Smooth muscle cell (in vitro differentiated cells): ENCODE data around the gene SERINC5. TPM values are rescaled to one million over a fixed set of nuclear protein-coding genes. Genes with fewer than 3 reads are reported as not detected.
A peak's percentile ranks its signal among the peaks of the same experiment; 100 is the strongest.
"Not testable (repeated sequence)": the region's sequence is repeated elsewhere in the genome, so short reads cannot be mapped to it uniquely, and the experiment has no call there.

Experiments used
- DNase-seq: peaks from one replicate; lab custom pipeline; 2025; ENCODE audit not compliant: unreplicated experiment; lab: John Stamatoyannopoulos, UW
- H2AFZ ChIP-seq: fragments of 200-600 bp; sonication (generic); 2 replicates; pipeline ENCODE4 v1.6.0; 2016; ENCODE audit warnings: antibody characterized with exemption, low read depth, mild to moderate bottlenecking
- H3F3A ChIP-seq: fragments of 200-600 bp; sonication (generic); 2 replicates; pipeline ENCODE4 v1.6.0; 2017; ENCODE audit warnings: antibody characterized with exemption, low read depth
- H3K27ac ChIP-seq: fragments of 200-600 bp; sonication (generic); 2 replicates; pipeline ENCODE4 v1.5.1; 2016; ENCODE audit warnings: low read depth, mild to moderate bottlenecking
- H3K27me3 ChIP-seq: fragments of 200-600 bp; sonication (generic); 2 replicates; pipeline ENCODE4 v1.6.1; 2016; ENCODE audit warnings: low read depth, mild to moderate bottlenecking
- H3K36me3 ChIP-seq: fragments of 200-600 bp; sonication (generic); 2 replicates; pipeline ENCODE4 v1.5.1; 2016; ENCODE audit warnings: low read depth
- H3K4me1 ChIP-seq: fragments of 200-600 bp; sonication (generic); 2 replicates; pipeline ENCODE4 v1.5.1; 2016; ENCODE audit warnings: low read depth
- H3K4me2 ChIP-seq: fragments of 200-600 bp; sonication (generic); 2 replicates; pipeline ENCODE4 v1.6.0; 2016; ENCODE audit warnings: mild to moderate bottlenecking
- H3K4me3 ChIP-seq: fragments of 200-600 bp; sonication (generic); 2 replicates; pipeline ENCODE4 v1.5.1; 2016; ENCODE audit warnings: mild to moderate bottlenecking
- H3K79me2 ChIP-seq: fragments of 200-600 bp; sonication (generic); 2 replicates; pipeline ENCODE4 v1.6.0; 2016; ENCODE audit warnings: low read depth, mild to moderate bottlenecking
- H3K9ac ChIP-seq: fragments of 200-600 bp; sonication (generic); 2 replicates; pipeline ENCODE4 v1.6.0; 2016; ENCODE audit warnings: low read depth
- H3K9me3 ChIP-seq: fragments of 200-600 bp; sonication (generic); replicated peaks from 2 replicates; pipeline ENCODE4 v1.5.1; 2016; ENCODE audit warnings: low read depth
- H4K20me1 ChIP-seq: fragments of 200-600 bp; sonication (generic); 2 replicates; pipeline ENCODE4 v1.6.0; 2016; ENCODE audit warnings: low read depth
- WGBS: methylation state at CpG from one replicate; pipeline ENCODE4 v1.1.7; 2016; ENCODE audit warnings: low lambda C conversion rate; 5-methylcytosine and 5-hydroxymethylcytosine counted together
- polyA plus RNA-seq: library from polyadenylated mRNA; unstranded; fragments of >200 nt; fragmentation: Nextera tagmentation; extraction: Ambion mirVana; gene quantifications from 2 replicates; pipeline ENCODE4 v1.2.1, GENCODE V29; 2016
- total RNA-seq: library from RNA; depleted of rRNA; stranded (reverse); fragments of >200 nt; gene quantifications from 2 replicates; pipeline ENCODE4 v1.2.3, GENCODE V29; 2014
- TF ChIP-seq, protein P1 (sequence below): fragments of 200-600 bp; sonication (generic); IDR thresholded peaks from 2 replicates; pipeline ENCODE4 v1.5.1; 2017; ENCODE audit warnings: borderline replicate concordance, mild to moderate bottlenecking, antibody characterized with exemption; ENCODE audit not compliant: insufficient read depth, poor library complexity, severe bottlenecking

SERINC5 gene
- total and polyA plus RNA-seq, 2 experiments from 2014 or later, result 4.5 to 37.0 TPM

DNA sequence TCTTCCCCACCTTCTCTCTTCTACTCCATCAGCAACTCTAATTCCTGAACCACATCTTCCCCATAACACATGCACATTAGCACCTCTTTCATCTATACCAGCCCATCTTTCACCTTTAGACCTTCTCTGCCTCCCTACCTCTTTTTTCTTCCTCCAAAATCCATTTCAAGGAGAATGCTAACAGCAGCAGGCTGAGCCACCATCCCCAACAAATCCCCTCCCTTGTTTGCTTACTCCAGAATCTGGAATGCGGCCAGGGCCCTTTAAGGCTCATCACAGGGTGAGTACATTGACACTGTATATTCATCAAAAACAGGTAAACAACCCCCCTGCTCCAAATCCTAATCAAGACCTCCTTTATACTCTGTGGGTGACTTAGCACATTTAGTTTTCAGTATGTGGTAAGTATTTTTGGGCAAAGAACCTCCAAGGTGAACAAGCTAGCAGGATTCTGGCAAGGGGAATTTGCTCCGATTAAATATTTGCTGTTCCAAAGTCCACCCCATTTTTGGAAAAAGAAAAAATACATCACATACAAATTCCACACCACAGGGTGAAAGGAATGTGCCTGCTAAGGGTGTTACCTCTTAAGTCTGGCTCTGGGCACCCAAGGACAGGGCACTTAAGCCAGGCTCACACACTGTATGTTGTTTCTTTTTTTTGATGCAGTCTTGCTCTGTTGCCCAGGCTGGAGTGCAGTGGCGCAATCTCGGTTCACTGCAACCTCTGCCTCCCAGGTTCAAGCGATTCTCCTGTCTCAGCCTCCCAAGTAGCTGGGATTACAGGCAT lies 71.4 kb downstream of the SERINC5 start:
- no peak for DNase-seq
- no peaks in the 10 kb centered on the region for H3K9me3 ChIP-seq

DNA sequence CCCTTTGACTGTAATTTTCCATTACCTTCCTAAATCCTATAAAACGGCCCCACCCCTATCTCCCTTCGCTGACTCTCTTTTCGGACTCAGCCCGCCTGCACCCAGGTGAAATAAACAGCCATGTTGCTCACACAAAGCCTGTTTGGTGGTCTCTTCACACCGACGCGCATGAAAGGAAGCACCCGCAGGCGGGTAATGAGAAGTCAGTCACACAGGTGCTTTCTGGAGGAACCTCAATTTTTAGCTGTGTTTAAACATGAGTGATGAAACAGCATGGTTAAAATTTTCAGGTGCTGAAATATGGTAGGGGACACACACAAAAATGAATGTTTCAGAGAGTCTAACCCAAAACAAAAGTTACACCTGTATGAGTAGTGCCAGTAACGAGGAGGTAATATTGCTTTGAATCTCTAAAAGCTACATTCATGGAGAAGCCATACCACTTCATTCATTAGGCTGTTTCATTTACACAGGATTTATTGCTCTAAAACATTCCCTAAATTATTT lies 72.1 kb downstream of the SERINC5 start:
- DNase-seq, H3K4me2 ChIP-seq, H3K9ac ChIP-seq, H3K9me3 ChIP-seq, H3K27me3 ChIP-seq, H3K4me3 ChIP-seq, H2AFZ ChIP-seq, H3K36me3 ChIP-seq: not testable (repeated sequence)
- Histone ChIP-seq H3F3A (peaks cover 18% of the 10 kb centered on the region), H4K20me1 (peaks cover 25% of the 10 kb centered on the region), H3K79me2 (peaks cover 53% of the 10 kb centered on the region), H3K4me1 (peaks cover 55% of the 10 kb centered on the region), H3K27ac (peak overlapping the region; percentile 20)
- 61% methylated on average over 9 of the region's 10 CpGs for WGBS

More for the DNA sequence above, 71.4 kb downstream of the SERINC5 start:
- H3K27me3 ChIP-seq, result no peaks in the 10 kb centered on the region
- peaks cover 25% of the 10 kb centered on the region for H4K20me1 ChIP-seq
- TF ChIP-seq, protein P1, sequence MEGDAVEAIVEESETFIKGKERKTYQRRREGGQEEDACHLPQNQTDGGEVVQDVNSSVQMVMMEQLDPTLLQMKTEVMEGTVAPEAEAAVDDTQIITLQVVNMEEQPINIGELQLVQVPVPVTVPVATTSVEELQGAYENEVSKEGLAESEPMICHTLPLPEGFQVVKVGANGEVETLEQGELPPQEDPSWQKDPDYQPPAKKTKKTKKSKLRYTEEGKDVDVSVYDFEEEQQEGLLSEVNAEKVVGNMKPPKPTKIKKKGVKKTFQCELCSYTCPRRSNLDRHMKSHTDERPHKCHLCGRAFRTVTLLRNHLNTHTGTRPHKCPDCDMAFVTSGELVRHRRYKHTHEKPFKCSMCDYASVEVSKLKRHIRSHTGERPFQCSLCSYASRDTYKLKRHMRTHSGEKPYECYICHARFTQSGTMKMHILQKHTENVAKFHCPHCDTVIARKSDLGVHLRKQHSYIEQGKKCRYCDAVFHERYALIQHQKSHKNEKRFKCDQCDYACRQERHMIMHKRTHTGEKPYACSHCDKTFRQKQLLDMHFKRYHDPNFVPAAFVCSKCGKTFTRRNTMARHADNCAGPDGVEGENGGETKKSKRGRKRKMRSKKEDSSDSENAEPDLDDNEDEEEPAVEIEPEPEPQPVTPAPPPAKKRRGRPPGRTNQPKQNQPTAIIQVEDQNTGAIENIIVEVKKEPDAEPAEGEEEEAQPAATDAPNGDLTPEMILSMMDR, result no peak
- no peak overlapping the region for H3K4me2 ChIP-seq
- H2AFZ ChIP-seq, result no peak overlapping the region
- H3K4me3 ChIP-seq, result no peak overlapping the region
- peaks cover 18% of the 10 kb centered on the region for H3F3A ChIP-seq
- no peaks in the 10 kb centered on the region for H3K36me3 ChIP-seq
- H3K9ac ChIP-seq, result no peak overlapping the region
- H3K4me1 ChIP-seq, result peaks cover 60% of the 10 kb centered on the region
- WGBS, result 59% methylated on average over 5 of the region's 5 CpGs
- H3K27ac ChIP-seq, result peak overlapping the region; percentile 20
- H3K79me2 ChIP-seq, result peaks cover 55% of the 10 kb centered on the region

- H3K27me3 ChIP-seq, result no peaks in the 10 kb centered on the region
- H3K27ac ChIP-seq, result peak overlapping the region; percentile 36
- H3K36me3 ChIP-seq, result no peaks in the 10 kb centered on the region
- peaks cover 18% of the 10 kb centered on the region for H3F3A ChIP-seq
- no peak for DNase-seq
- no peaks in the 10 kb centered on the region for H3K9me3 ChIP-seq
- H3K9ac ChIP-seq, result no peak overlapping the region
- no peak overlapping the region for H2AFZ ChIP-seq
- peaks cover 55% of the 10 kb centered on the region for H3K4me1 ChIP-seq
- peaks cover 19% of the 10 kb centered on the region for H4K20me1 ChIP-seq
- TF ChIP-seq, protein P1, result no peak
- H3K79me2 ChIP-seq, result peaks cover 50% of the 10 kb centered on the region
- no peak overlapping the region for H3K4me2 ChIP-seq
- no peak overlapping the region for H3K4me3 ChIP-seq
- WGBS, result 58% methylated on average over 7 of the region's 7 CpGs
Observed at GRCh38 chr5:80182809-80183580, 72.9 kb downstream of the SERINC5 start.

DNA sequence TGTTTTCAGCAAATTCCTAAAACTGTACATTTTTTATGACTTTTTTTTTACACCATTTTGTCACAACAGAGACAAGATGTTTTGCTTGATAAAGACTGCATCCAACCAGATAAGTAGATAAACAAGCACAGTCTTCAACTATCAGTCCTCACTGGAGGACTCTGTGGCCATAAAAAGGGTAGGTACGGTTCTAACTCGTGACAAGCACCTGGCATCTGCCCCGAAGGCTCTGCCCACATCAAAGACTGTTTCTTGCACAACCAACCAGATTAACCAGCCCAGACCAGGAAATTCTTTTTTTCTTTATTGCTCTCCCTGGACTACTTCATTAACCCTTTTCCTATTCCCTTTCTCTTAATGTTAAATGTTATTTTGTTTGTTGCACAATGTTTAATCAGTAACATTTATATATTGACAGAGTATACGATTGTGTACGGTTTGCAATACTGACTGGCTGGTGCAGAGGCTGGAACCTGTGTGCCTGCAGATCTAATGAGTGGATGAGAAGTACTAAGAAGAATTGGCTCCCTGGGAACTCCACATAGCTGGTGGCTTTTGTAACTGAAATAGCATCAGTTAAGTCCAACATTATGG lies 74.1 kb downstream of the SERINC5 start:
- no peaks in the 10 kb centered on the region for H3K27me3 ChIP-seq
- peak overlapping the region; percentile 40 for H3K4me2 ChIP-seq
- H3K4me3 ChIP-seq, result no peak overlapping the region
- no peak for DNase-seq
- 29% methylated on average over 5 of the region's 5 CpGs for WGBS
- peaks cover 9% of the 10 kb centered on the region for H4K20me1 ChIP-seq
- no peaks in the 10 kb centered on the region for H3K36me3 ChIP-seq
- no peak overlapping the region for H2AFZ ChIP-seq
- H3K79me2 ChIP-seq, result peaks cover 42% of the 10 kb centered on the region
- peaks cover 47% of the 10 kb centered on the region for H3K4me1 ChIP-seq
- TF ChIP-seq, protein P1, result no peak
- peak overlapping the region; percentile 3 for H3K27ac ChIP-seq
- no peaks in the 10 kb centered on the region for H3K9me3 ChIP-seq
- H3F3A ChIP-seq, result peaks cover 10% of the 10 kb centered on the region
- H3K9ac ChIP-seq, result no peak overlapping the region
